Retina (tissue), 1 donor: ENCODE data around the gene LRP5.
"Not testable (repeated sequence)": the region's sequence is repeated elsewhere in the genome, so short reads cannot be mapped to it uniquely, and the experiment has no call there.

Source experiments
- DNase-seq: peaks from one replicate; pipeline ENCODE4 v3.0.0-alpha.2; 2016

LRP5 gene

GRCh38 chr11:68398995-68399851, 86.8 kb downstream of the LRP5 start:
- no peak for DNase-seq

DNA sequence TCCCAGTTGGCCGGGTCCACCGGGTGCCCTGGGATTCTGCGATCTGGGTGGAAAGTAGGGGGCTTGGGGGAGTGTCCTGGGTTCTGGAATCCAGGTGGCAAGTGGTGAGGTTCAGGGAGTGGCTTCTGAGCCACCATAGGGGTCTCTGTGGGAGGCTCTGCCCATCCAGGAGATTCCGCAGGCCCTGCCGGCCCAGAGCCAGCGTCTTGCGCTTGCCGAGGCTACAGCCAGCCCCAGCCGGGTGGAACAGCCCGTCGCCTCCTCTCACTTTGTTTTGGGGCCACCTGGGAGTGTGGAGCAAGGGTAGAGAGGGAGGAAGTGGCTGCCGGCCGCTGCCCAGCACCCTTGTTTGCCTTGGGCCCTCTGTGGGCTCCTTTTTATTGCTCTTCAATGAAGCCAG, 87.5 kb downstream of the LRP5 start:
- DNase-seq = no peak

- not testable (repeated sequence) for DNase-seq
Measured at GRCh38 chr11:68400584-68400983, 88.2 kb downstream of the LRP5 start.

DNA sequence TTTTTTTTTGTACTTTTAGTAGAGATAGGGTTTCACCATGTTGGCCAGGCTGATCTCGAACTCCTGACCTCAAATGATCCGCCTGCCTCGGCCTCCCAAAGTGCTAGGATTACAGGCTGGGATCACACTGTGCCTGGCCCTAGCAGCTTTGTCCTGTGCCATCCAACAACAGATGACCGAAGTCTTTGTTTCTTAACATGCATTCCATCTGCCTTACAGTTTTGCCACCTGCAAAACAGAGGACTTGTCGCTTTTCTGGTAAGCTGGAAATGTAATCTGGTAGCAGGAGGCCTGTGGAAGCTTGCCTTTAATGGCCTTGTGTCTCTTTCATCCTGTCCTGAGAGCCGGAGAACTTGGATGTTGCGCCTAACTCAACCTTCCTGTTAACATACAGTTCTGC, 89.5 kb downstream of the LRP5 start:
- DNase-seq = no peak

DNA sequence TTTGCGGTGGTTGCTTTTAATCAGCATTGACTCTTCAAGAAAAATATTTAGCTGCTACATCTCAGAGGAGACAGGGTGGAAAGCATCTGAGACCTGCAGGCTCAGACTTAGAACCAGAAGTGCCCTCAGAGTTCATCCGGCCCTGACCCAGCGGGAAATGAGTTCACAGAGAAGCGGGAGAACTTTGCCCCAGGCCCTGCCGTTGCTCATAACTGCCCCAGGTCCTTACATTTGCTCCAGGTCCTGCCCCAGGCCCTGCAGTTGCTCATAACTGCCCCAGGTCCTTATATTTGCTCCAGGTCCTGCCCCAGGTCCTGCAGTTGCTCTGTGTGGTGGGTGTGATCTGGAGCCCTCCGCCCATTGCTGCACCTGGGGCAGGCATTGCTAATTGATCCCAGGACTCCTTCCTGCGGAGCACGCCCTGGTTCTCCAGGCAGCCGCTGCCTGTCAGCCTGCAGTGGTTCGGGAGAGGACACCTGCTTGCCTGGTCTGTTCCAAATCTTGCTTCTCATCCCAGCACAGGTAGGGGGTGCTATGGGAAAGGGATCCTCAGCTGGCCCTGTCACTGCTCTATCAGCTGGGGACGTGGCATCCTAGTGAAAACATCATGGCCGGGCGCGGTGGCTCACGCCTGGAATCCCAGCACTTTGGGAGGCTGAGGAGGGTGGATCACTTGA, 90.1 kb downstream of the LRP5 start:
- DNase-seq = no peak

DNA sequence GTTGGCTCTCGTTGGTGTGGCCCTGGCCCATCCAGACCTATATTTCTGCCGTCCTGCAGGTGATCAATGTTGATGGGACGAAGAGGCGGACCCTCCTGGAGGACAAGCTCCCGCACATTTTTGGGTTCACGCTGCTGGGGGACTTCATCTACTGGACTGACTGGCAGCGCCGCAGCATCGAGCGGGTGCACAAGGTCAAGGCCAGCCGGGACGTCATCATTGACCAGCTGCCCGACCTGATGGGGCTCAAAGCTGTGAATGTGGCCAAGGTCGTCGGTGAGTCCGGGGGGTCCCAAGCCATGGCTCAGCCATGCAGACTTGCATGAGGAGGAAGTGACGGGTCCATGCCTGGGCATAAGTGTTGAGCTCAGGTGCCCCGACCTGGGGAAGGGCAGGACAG, 91.0 kb downstream of the LRP5 start:
- DNase-seq = no peak

DNA sequence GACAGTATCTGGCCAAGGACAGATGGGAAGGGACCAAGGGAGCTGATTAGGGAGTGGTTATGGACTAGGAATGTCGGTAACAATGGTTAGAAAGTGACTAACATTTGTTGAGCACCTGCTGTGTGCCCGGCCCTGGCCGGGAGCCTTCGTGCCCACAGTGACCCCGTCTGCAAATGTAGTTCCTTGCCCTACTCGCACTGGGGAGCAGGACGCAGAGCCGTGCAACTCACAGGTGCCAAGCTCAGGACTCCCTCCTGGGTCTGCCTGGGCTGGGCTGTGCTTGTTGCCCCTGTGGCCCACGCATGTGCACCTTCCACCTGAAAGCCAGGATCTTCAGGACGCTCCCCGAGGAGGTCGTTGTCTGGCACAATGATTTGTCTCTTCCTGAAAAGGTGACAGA, 91.4 kb downstream of the LRP5 start:
- DNase-seq = no peak

DNA sequence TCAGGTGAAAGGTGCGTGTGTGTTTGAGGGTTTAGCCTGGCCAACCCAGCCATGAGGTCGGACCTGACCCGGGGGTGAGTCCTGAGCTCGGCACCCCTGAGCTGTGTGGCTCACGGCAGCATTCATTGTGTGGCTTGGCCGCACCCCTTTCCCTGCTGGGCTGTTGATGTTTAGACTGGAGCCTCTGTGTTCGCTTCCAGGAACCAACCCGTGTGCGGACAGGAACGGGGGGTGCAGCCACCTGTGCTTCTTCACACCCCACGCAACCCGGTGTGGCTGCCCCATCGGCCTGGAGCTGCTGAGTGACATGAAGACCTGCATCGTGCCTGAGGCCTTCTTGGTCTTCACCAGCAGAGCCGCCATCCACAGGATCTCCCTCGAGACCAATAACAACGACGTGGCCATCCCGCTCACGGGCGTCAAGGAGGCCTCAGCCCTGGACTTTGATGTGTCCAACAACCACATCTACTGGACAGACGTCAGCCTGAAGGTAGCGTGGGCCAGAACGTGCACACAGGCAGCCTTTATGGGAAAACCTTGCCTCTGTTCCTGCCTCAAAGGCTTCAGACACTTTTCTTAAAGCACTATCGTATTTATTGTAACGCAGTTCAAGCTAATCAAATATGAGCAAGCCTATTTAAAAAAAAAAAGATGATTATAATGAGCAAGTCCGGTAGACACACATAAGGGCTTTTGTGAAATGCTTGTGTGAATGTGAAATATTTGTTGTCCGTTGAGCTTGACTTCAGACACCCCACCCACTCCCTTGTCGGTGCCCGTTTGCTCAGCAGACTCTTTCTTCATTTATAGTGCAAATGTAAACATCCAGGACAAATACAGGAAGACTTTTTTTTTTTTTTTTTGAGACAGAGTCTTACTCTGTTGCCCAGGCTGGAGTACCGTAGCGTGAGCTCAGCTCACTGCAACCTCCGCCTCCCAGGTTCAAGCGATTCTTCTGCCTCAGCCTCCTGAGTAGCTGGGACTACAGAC, 94.2 kb downstream of the LRP5 start:
- no peak for DNase-seq

DNA sequence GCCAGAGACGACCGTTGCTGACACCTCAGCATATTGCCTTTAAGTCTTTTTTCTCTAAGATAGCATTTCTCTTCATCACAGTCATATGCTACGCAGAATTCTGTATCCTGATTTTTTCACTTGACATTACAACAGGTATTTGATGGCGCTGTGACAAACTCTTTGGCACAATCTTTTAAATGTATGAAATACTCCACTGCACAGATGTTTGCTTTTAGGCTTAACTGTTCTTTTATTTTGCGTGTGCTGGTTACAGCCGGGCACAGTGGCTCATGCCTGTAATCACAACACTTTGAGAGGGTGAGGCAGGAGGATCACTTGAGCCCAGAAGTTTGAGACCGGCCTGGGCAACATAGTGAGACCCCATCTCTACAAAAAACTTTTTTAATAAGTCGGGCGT, 96.1 kb downstream of the LRP5 start:
- no peak for DNase-seq

DNA sequence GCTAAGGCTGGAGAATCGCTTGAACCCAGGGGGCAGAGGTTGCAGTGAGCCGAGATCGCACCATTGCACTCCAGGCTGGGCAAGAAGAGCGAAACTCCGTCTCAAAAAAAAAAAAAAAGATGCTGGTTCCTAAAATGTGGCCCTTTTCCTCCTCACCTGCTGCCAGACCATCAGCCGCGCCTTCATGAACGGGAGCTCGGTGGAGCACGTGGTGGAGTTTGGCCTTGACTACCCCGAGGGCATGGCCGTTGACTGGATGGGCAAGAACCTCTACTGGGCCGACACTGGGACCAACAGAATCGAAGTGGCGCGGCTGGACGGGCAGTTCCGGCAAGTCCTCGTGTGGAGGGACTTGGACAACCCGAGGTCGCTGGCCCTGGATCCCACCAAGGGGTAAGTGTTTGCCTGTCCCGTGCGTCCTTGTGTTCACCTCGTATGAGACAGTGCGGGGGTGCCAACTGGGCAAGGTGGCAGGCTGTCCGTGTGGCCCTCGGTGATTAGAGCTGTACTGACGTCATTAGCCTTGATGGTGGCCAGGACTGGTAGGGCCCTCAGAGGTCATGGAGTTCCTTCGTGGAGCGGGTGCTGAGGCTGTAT, 97.5 kb downstream of the LRP5 start:
- no peak for DNase-seq

- no peak for DNase-seq
Measured at GRCh38 chr11:68411501-68411991, 99.2 kb downstream of the LRP5 start.

DNA sequence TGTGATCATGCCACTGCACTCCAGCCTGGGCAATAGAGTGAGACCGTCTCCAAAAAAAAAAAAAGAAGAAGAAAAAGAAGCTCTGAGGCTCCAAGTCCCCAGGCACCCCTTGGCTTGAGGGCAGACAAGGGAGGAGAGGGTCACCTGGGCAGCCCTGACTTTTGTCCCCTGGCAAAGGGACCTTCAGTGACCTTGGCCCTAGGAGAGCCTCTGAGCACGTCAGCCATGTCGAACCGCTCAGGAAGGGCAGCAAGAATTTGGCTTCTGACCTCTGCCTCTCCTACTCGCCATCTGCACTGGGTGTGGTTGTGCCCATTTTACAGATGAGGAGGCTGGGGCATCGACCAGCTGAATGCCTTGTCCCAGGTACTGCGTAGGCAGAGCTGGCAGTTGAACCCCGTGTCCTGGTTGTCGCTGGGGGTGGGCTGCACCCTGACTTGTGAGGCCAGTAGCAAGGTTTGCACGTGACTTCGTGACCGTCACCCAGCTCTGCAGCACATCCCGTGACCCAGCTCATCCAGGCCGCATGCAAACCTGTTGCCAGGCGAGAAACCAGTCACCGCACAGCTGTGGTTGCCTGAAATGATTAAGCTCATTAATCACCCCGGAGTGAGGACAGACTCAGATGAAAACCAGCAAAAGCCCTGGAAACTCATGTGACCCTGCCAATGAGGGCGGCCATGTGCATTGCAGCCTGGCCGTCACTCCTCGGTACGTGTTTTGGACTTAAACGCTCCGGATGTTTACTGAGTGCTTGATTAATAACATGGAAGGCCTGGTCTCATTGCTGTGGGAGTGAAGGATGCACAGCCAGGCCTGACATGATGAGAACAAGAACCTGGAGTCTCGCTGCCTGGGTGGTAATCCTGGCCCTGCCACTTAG, 100.4 kb downstream of the LRP5 start:
- no peak for DNase-seq

GRCh38 chr11:68413591-68413999, 101.2 kb downstream of the LRP5 start:
- no peak for DNase-seq

DNA sequence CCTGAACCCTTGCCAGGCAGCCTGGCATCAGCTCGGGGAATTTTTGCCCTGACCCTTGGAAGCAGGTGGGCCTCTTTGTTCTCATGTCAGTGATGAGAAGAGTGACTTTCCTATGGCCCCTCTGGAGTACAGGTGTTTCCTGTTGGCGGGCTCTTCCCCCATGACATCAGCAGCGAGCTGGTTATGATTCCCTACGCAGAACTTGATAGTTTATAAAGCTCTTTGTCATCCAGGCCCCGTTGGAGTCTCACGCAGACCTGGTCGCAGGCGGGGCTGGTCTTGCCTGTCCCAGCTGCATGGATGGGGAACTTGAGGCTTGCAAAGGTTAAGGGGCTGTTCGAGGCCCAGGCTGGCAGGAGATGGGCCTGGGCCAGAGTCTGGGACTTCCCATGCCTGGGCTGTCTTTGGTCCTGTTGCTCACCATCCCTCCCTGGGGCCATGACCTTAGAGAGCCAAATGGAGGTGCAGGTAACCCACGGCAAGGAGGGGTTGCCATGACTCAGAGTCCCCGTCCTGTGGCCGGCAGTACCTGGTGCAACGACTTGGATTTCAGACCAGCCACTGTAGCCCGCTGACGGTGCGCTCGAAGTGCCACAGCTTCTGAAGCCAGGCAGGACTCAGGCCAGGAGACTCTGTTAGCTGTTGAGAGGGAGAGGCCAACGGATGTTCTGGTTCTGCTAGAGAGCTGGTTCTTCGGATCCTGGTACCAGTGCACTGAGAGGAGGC, 102.3 kb downstream of the LRP5 start:
- DNase-seq = no peak

DNA sequence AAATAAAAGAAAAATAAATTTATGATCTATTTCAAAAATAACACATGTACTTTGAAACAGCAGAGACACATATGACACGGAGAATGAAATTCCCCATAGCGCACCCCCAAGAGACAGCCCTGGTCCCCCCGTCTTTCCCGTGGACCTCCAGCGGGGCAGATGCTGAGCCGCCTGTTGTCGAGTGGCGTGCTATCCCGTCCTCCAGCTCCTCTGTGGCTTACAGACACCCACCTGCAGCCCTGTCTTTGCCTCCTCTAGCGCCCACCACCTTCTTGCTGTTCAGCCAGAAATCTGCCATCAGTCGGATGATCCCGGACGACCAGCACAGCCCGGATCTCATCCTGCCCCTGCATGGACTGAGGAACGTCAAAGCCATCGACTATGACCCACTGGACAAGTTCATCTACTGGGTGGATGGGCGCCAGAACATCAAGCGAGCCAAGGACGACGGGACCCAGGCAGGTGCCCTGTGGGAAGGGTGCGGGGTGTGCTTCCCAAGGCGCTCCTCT, 103.7 kb downstream of the LRP5 start:
- DNase-seq = no peak

DNA sequence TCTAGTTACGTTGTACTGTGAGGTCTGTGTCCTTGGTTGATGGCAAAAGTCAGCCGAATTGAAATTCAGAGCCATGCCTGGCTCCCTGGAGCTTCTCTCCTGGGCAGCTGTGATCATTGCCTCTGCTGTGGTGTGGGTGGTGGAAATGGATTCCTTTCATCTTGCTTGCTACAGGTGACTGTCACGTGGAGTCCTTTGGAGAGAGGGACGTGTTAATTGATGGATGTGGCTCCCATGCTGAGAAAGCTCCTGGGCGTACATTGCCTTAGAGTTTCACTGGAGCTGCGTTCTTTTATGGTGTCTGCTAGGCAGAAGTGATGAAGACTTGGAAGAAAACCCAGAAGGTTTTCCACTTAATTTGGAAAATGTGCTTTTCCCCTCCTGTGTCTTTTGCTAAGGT, 106.3 kb downstream of the LRP5 start:
- DNase-seq = no peak

DNA sequence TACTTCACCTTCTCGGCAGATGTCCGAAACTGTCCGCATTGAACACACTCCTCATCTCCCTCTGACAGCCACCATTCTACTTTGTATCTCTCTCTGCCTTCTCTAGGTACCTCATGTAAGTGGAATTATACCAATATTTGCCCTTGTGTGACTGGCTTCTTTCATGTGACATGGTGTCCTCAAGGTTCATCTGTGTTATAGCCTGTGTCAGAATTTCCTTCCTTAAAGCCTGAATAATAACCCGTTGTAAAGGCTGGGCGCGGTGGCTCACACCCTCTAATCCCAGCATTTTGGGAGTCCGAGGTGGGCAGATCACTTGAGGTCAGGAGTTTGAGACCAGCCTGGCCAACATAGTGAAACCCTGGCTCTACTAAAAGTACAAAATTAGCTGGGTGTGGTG, 107.8 kb downstream of the LRP5 start:
- DNase-seq = no peak

DNA sequence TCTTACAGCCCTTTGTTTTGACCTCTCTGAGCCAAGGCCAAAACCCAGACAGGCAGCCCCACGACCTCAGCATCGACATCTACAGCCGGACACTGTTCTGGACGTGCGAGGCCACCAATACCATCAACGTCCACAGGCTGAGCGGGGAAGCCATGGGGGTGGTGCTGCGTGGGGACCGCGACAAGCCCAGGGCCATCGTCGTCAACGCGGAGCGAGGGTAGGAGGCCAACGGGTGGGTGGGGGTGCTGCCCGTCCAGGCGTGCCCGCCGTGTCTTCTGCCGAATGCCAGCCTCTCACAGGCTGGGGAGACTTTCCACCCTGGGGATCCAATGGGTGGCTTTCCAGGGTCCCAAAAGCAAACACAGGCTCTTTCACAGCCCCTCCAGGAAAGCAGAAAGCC, 111.1 kb downstream of the LRP5 start:
- DNase-seq = no peak

GRCh38 chr11:68424101-68424632, 111.8 kb downstream of the LRP5 start:
- DNase-seq = no peak
